Activated naive CD8-positive, alpha-beta T cell treated with anti-CD3 and anti-CD28 coated beads, Interleukin-2, amount 50 U/mL, for 24 hours (primary cell): ENCODE measurements around the gene CLMN.

Experiments
- ATAC-seq: fragments of 150-1000 bp; cut with Tn5 transposase; one replicate; pipeline ENCODE4 v1.10.0; 2021
- DNase-seq: peaks from one replicate; pipeline ENCODE4 v3.0.0; 2021
- H3K27ac Mint-ChIP-seq: one replicate; pipeline ENCODE4 v1.8.0; 2021; ENCODE audit warnings: mild to moderate bottlenecking, mixed read lengths
- H3K27me3 Mint-ChIP-seq: one replicate; pipeline ENCODE4 v1.8.0; 2021; ENCODE audit warnings: mixed read lengths
- H3K36me3 Mint-ChIP-seq: one replicate; pipeline ENCODE4 v1.8.0; 2021; ENCODE audit warnings: low read depth, mixed read lengths
- H3K4me1 Mint-ChIP-seq: one replicate; pipeline ENCODE4 v1.8.0; 2021; ENCODE audit warnings: mixed read lengths
- H3K4me3 Mint-ChIP-seq: one replicate; pipeline ENCODE4 v1.8.0; 2021; ENCODE audit warnings: mild to moderate bottlenecking, moderate library complexity, mixed read lengths
- H3K9me3 Mint-ChIP-seq: one replicate; pipeline ENCODE4 v1.8.0; 2021; ENCODE audit warnings: mixed read lengths

CLMN gene

GRCh38 chr14:95353007-95353406, 33.3 kb upstream of the CLMN start:
- ATAC-seq (no peak), DNase-seq (no peak)
- Mint-ChIP-seq H3K27me3 (peaks cover 13% of the 10 kb centered on the region), H3K36me3 (peaks cover 2% of the 10 kb centered on the region), H3K4me3 (no peak overlapping the region), H3K27ac (no peak overlapping the region), H3K9me3 (peaks cover 10% of the 10 kb centered on the region), H3K4me1 (no peaks in the 10 kb centered on the region)

DNA sequence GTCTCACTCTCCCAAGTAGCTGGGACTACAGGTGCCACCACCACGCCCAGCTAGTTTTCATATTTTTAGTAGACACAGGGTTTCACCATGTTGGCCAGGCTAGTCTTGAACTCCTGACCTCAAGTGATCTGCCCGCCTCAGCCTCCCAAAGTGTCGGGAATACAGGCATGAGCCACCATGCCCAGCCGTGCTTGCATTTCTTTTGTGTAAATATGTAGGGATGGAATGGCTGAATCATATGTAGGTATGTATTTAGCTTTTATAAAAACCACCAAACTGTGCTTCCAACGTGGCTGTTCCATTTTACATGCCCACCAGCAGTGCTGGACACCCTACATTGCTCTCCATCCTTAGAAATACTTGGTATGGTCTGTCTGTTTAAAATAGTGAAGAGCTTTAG, 32.8 kb upstream of the CLMN start:
- DNase-seq (no peak), ATAC-seq (no peak)
- H3K27me3 Mint-ChIP-seq = peaks cover 15% of the 10 kb centered on the region
- H3K4me3 Mint-ChIP-seq = no peak overlapping the region
- H3K36me3 Mint-ChIP-seq = peaks cover 2% of the 10 kb centered on the region
- H3K27ac Mint-ChIP-seq = no peak overlapping the region
- peaks cover 10% of the 10 kb centered on the region for H3K9me3 Mint-ChIP-seq
- H3K4me1 Mint-ChIP-seq = no peaks in the 10 kb centered on the region

GRCh38 chr14:95349241-95349640, 29.5 kb upstream of the CLMN start:
- ATAC-seq (no peak), DNase-seq (no peak)
- Mint-ChIP-seq H3K36me3 (peaks cover 2% of the 10 kb centered on the region), H3K4me3 (no peak overlapping the region), H3K27ac (no peak overlapping the region), H3K27me3 (peaks cover 17% of the 10 kb centered on the region), H3K9me3 (peaks cover 10% of the 10 kb centered on the region), H3K4me1 (no peaks in the 10 kb centered on the region)

GRCh38 chr14:95348395-95349080, 28.8 kb upstream of the CLMN start:
- Mint-ChIP-seq H3K36me3 (no peaks in the 10 kb centered on the region), H3K27ac (no peak overlapping the region)
- ATAC-seq = no peak

GRCh38 chr14:95346820-95347219, 27.1 kb upstream of the CLMN start:
- no peak for ATAC-seq
- H3K27me3 Mint-ChIP-seq = peaks cover 13% of the 10 kb centered on the region
- no peaks in the 10 kb centered on the region for H3K4me1 Mint-ChIP-seq
- no peaks in the 10 kb centered on the region for H3K36me3 Mint-ChIP-seq
- DNase-seq = no peak
- H3K27ac Mint-ChIP-seq = no peak overlapping the region
- H3K9me3 Mint-ChIP-seq = no peaks in the 10 kb centered on the region
- H3K4me3 Mint-ChIP-seq = no peak overlapping the region

More at GRCh38 chr14:95348395-95349080, 28.8 kb upstream of the CLMN start:
- H3K27me3 Mint-ChIP-seq = peaks cover 16% of the 10 kb centered on the region
- H3K9me3 Mint-ChIP-seq = peaks cover 4% of the 10 kb centered on the region
- H3K4me1 Mint-ChIP-seq = no peaks in the 10 kb centered on the region
- DNase-seq = no peak
- H3K4me3 Mint-ChIP-seq = no peak overlapping the region

- H3K27ac Mint-ChIP-seq = no peak overlapping the region
- peaks cover 12% of the 10 kb centered on the region for H3K27me3 Mint-ChIP-seq
- no peaks in the 10 kb centered on the region for H3K36me3 Mint-ChIP-seq
- H3K4me1 Mint-ChIP-seq = no peaks in the 10 kb centered on the region
- DNase-seq (no peak), ATAC-seq (no peak)
- H3K4me3 Mint-ChIP-seq = no peak overlapping the region
- no peaks in the 10 kb centered on the region for H3K9me3 Mint-ChIP-seq
Measured at GRCh38 chr14:95346266-95346665, 26.6 kb upstream of the CLMN start.

GRCh38 chr14:95345032-95345431, 25.3 kb upstream of the CLMN start:
- no peak overlapping the region for H3K4me3 Mint-ChIP-seq
- peaks cover 12% of the 10 kb centered on the region for H3K27me3 Mint-ChIP-seq
- no peaks in the 10 kb centered on the region for H3K36me3 Mint-ChIP-seq
- ATAC-seq = no peak
- H3K27ac Mint-ChIP-seq = no peak overlapping the region
- H3K9me3 Mint-ChIP-seq = no peaks in the 10 kb centered on the region
- no peak for DNase-seq
- H3K4me1 Mint-ChIP-seq = no peaks in the 10 kb centered on the region

GRCh38 chr14:95344536-95344935, 24.8 kb upstream of the CLMN start:
- no peaks in the 10 kb centered on the region for H3K36me3 Mint-ChIP-seq
- DNase-seq (no peak), ATAC-seq (no peak)
- H3K27ac Mint-ChIP-seq = no peak overlapping the region
- peaks cover 12% of the 10 kb centered on the region for H3K27me3 Mint-ChIP-seq
- no peaks in the 10 kb centered on the region for H3K9me3 Mint-ChIP-seq
- no peaks in the 10 kb centered on the region for H3K4me1 Mint-ChIP-seq
- H3K4me3 Mint-ChIP-seq = no peak overlapping the region

GRCh38 chr14:95341564-95341963, 21.9 kb upstream of the CLMN start:
- no peaks in the 10 kb centered on the region for H3K36me3 Mint-ChIP-seq
- H3K4me1 Mint-ChIP-seq = no peaks in the 10 kb centered on the region
- no peak for DNase-seq
- H3K27me3 Mint-ChIP-seq = peaks cover 15% of the 10 kb centered on the region
- H3K27ac Mint-ChIP-seq = no peak overlapping the region
- H3K9me3 Mint-ChIP-seq = no peaks in the 10 kb centered on the region
- ATAC-seq = no peak
- H3K4me3 Mint-ChIP-seq = no peak overlapping the region

DNA sequence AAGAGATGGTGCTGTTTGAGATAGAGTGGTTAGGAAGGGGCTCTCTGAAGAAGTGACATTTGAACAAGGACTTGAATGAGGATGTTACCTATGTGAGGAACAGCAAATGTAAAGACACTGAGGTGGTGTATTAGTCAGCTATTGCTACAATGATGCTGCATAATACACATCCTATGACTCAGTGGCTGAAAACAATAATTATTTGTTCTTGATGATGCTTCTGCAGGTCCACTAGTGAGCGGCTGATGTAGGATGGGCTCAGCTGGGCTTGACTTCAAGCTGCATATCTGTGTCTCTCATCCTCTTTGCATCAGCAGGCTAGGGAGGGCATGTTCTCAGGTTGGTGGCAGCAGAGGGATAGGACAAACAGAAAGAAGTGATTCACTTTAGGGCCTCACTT, 21.4 kb upstream of the CLMN start:
- Mint-ChIP-seq H3K4me1 (no peaks in the 10 kb centered on the region), H3K4me3 (no peak overlapping the region), H3K36me3 (no peaks in the 10 kb centered on the region), H3K27ac (no peak overlapping the region), H3K9me3 (no peaks in the 10 kb centered on the region), H3K27me3 (peaks cover 17% of the 10 kb centered on the region)
- ATAC-seq (no peak), DNase-seq (no peak)

GRCh38 chr14:95340201-95340697, 20.5 kb upstream of the CLMN start:
- peaks cover 17% of the 10 kb centered on the region for H3K27me3 Mint-ChIP-seq
- DNase-seq = no peak

DNA sequence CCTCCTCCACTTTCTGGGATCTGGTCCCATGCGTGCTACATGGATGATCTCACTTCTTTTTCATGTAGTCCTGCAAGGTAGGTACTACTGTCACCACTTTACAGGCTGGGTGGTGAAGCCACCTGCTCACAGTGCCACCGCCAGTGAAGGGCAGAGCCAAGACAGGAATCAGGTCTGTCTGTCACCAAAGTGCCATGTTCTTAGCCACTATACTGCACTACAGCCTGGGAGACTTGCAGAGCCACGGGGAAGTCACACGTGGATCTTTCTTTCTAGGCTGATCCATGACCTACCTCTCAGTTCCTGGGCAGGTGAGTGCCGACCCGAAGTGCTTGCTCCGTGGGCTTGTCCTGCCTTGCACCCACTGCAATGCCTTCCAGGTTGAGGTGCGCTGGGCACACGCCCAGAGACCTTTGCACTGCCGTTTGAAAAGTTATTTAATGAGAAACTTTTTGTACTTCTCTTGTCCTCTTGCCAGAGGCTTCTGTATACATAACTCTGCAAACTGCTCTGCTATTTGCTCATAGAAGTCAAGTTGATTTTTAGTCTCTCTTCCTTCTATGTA, 19.7 kb upstream of the CLMN start:
- DNase-seq (no peak), ATAC-seq (no peak)
- H3K4me1 Mint-ChIP-seq = no peaks in the 10 kb centered on the region
- H3K27ac Mint-ChIP-seq = no peak overlapping the region
- H3K9me3 Mint-ChIP-seq = no peaks in the 10 kb centered on the region
- no peaks in the 10 kb centered on the region for H3K36me3 Mint-ChIP-seq
- no peak overlapping the region for H3K4me3 Mint-ChIP-seq
- peaks cover 16% of the 10 kb centered on the region for H3K27me3 Mint-ChIP-seq

More at GRCh38 chr14:95340201-95340697, 20.5 kb upstream of the CLMN start:
- Mint-ChIP-seq H3K9me3 (no peaks in the 10 kb centered on the region), H3K36me3 (no peaks in the 10 kb centered on the region), H3K4me1 (no peaks in the 10 kb centered on the region), H3K27ac (no peak overlapping the region), H3K4me3 (no peak overlapping the region)
- no peak for ATAC-seq

- no peak overlapping the region for H3K27ac Mint-ChIP-seq
- H3K4me3 Mint-ChIP-seq = no peak overlapping the region
- no peak for ATAC-seq
- no peaks in the 10 kb centered on the region for H3K4me1 Mint-ChIP-seq
- no peaks in the 10 kb centered on the region for H3K9me3 Mint-ChIP-seq
- DNase-seq = no peak
- H3K27me3 Mint-ChIP-seq = peaks cover 15% of the 10 kb centered on the region
- no peaks in the 10 kb centered on the region for H3K36me3 Mint-ChIP-seq
Measured at GRCh38 chr14:95338436-95338835, 18.7 kb upstream of the CLMN start.

DNA sequence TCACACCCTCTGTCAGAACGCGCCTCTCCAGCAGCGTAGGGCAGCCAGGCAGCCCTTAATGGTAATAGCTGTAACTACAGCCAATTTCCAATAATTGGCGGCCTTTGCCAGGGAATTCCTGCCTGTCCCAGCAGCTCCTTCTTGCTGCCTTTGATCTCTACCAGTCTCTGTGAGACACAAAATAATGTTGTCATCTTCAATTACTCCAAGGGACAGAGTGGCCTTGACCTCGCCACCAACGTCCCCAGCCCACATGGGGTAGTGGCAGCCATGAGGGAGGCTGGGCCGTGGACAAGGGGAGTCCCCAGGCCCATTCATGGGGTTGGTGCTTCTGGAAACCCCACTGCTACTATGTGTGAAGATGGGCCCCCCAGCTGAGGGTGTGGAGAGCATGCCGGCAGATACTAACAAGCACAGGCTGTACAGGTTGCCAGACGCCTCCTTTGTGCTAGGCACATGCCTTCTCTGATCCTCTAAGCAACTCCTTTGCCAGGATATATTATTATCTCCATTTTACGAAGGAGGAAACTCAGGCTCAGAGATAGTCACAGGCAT, 17.4 kb upstream of the CLMN start:
- no peak overlapping the region for H3K27ac Mint-ChIP-seq
- H3K9me3 Mint-ChIP-seq = no peaks in the 10 kb centered on the region
- H3K36me3 Mint-ChIP-seq = no peaks in the 10 kb centered on the region
- H3K4me3 Mint-ChIP-seq = no peak overlapping the region
- DNase-seq (no peak), ATAC-seq (no peak)
- peaks cover 2% of the 10 kb centered on the region for H3K4me1 Mint-ChIP-seq
- H3K27me3 Mint-ChIP-seq = peaks cover 15% of the 10 kb centered on the region

DNA sequence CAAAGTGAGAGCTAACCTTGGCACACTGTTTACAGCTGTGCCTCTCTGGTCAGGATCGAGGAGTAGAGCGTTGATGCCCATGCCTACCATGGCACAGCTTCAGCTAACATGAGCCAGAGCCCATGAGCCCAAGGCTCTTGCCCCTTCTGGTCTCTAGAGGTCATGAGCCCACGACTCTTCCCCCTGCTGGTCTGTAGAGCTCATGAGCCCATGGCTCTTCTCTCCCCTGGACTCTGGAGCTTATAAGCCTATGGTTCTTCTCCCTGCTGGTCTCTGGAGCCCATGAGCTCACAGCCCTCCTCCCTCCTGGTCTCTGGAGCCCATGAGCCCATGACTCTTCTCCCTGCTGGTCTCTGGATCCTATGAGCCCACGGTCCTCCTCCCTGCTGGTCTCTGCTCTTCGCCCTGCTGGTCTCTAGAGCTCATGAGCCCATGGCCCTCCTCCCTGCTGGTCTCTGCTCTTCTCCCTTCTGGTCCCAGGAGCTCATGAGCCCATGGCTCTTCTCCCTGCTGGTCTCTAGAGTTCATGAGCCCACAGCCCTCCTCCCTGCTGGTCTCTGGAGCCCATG, 16.6 kb upstream of the CLMN start:
- H3K27ac Mint-ChIP-seq = no peak overlapping the region

More for the DNA sequence above, 16.6 kb upstream of the CLMN start:
- Mint-ChIP-seq H3K36me3 (no peaks in the 10 kb centered on the region), H3K4me1 (peaks cover 2% of the 10 kb centered on the region), H3K4me3 (no peak overlapping the region), H3K27me3 (peaks cover 13% of the 10 kb centered on the region), H3K9me3 (no peaks in the 10 kb centered on the region)
- no peak for ATAC-seq
- no peak for DNase-seq
